HG03354 (cell line): Measurements from ENCODE around the gene ZBTB22.

Source experiments
- ATAC-seq: cut with Tn5 transposase; IDR thresholded peaks from one replicate; pipeline ENCODE4 v1.9.1; 2021; ENCODE audit warnings: mild to moderate bottlenecking; ENCODE audit not compliant: unreplicated experiment, poor library complexity, severe bottlenecking

ZBTB22 gene

DNA sequence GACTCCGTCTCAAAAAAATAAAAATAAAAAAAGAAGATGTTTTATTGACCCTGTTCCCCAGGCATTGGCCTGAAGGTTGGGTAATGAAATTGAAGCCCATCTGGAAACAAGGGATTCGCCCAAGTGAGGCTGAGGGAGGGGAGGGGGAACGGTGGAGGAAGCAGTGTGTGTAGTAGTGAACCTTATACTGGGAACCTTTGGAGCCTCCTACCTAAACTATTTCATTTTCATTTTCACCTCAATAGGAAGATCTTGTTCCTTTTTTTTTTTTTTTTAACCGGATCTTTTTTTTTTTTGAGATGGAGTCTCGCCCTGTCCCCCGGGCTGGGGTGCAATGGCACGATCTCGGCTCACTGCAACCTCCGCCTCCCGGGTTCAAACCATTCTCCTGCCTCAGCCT lies 13.2 kb upstream of the ZBTB22 start:
- no peak for ATAC-seq

DNA sequence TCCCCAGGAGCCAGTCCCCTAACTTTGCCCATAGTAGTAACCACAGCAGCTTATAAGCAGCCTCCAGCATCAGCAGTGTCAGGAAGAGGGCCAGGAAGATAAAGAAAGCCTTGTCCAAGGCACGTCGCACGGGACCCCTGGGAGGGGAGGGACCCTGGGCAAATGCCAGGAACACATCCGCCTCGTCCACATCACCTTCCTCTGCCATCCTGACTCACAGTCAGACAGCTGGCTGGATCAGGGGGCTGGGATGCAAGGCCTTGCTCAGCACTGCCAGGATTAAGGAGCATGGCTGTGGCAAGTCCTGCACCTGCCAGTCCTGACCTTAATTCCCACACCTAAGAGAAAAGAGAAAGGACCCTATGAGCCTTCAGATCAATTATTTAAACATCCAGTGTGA lies 11.5 kb upstream of the ZBTB22 start:
- ATAC-seq = no peak

DNA sequence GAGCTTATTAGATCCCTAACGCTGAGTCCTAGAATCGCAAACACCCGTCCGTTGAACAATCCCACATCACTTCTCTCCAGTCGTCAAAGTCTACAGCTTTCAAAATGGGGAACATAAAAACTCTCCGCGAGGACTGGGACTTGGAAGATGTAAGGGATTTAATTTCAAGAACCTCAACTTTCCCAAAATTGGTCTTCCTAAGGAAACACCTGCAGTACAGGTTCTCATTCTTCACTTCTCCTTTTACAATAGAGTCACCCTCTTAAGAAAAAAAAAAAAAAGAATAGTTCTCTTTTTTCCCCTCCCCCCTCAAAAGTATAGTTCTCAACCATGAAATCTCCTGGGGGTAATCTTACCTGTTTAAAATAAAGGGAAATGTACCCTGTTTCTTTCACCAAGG lies 6.6 kb upstream of the ZBTB22 start:
- no peak for ATAC-seq

DNA sequence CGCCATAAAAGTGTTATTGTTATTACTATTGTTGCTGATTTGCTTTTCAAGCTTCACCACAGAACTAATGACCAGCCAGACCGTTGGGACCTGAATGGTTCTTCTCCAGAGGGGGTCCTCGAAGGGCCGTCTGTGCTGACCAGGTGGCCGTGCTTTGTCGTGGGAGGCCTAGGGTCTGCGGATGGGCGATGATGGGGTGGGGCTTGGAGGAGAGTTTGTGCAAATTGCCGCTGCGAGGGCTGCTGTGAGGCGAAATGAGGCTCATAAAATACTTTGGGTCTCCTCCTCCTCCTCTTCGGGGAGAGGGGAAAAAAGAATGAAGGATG lies 6.0 kb upstream of the ZBTB22 start:
- ATAC-seq = no peak

DNA sequence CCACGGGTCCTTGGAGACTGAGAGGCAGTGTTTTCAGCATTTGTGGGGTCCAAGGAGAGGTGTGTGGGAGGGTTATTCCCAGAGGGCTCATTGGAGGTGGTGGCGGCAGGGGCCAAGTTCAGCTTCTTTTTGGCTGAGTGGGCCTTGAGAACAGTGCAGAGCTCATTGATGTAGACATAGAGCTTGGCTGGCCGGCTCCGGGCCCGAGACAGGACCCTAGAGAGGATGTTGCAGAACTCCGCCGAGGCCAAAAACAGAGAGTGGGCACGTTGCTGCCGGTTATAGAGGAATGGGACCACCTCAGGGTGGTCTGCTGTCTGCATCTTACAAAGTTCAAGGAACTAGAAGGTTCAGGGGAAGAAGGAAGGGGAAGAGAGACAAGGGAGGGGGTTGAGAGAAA lies 3.7 kb upstream of the ZBTB22 start:
- ATAC-seq = no peak

DNA sequence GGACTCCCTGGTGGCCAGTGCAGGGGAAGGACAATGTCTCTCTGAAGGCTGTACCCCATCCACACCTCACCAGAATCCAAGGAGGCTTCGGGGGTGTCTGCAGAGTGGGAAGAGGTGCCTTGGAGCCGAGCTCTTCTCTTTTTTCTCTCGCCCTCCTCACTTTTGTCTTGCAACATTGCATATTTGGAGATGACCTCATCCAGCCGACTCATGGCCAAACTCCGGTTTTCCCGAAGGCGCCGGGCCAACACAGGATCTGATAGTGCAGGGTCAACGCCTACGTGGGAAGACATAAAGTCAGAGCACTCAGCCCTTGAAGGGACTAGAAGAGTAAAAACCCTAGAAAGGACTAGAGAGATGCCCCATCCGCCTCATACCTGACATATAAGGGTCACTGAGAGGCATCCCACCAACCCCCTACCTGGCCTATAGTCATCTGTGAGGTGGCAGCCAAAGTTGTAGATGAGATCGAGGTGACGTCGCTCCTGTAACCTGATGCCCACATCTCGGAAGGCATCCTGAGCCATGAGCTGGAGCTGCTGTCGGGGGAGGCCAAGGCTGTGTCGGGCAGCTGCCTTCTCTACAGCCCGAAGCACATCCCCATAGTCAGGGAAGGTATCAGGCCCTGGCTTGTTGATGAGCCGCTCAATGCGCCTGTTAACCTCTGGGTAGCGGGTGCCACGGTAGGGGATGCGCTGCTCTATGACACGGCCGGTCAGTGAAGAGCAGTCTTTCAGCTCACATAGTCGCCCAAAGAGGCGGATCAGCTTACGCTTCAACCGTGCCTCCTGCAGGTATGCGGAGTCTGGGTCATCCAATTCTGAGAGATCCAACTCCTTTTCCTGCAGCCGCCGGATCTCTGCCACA lies 3.0 kb upstream of the ZBTB22 start:
- no peak for ATAC-seq

DNA sequence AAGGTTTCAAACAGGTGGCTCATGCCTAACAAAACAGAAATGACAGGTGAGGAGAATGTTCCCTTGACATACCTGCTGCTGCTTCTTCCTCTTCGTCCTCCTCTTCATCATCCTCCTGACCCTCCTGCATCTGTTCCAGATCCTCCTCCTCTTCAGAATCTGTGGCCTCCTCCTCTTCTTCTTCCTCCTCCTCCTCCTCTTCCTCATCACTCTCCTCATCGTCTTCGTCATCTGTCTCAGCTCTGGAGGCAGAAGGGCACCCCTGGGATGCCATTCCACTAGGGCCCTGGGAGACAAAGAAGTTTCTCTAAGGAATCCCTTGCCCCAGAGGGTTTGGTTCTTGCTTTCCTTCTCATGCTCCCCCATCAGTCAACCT lies 2.4 kb upstream of the ZBTB22 start:
- no peak for ATAC-seq

DNA sequence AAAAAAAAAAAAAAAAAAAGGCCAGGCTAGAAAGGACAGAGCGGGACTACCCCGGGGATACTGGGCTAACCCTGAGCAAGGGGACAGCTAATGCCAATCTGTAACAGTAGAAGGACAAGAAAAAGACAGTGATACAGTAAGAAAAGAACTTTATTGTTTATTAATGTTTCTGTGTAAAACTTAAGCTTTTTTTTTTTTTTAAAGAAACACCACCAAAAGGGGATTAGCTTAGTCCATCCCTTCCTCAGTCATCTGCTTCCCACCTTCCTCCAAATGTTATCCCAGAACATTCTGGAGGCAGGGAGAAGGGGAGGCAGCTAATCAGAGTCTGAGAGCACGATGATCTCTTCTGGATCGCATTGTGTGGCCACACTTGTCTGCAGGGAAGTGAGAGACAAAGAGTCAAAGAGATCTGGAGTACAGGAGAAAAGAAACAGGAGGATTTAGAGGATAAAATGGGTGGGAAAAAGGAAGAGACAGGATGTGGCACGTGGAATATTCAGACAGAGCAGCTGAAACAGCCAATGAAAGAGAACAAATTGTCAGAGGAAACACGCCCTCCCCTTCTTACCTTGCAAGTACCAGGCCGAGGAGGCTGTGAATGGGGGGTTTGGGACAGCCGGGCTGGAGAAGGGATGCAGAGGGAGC lies 1.0 kb upstream of the ZBTB22 start:
- ATAC-seq = no peak

DNA sequence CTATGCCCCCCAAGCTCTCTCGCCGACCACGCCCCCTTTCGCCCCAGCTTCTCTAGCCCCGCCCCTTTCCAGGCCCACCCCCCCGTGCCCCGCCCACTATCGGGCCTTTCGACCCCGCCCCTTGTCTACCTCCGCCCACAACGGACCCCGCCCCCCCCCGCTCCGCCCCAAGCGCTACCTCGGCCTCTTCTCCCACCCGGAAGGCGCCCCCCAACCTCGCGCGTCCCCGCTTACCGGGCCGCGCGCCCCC lies 200 bp downstream of the ZBTB22 start:
- ATAC-seq = no peak

DNA sequence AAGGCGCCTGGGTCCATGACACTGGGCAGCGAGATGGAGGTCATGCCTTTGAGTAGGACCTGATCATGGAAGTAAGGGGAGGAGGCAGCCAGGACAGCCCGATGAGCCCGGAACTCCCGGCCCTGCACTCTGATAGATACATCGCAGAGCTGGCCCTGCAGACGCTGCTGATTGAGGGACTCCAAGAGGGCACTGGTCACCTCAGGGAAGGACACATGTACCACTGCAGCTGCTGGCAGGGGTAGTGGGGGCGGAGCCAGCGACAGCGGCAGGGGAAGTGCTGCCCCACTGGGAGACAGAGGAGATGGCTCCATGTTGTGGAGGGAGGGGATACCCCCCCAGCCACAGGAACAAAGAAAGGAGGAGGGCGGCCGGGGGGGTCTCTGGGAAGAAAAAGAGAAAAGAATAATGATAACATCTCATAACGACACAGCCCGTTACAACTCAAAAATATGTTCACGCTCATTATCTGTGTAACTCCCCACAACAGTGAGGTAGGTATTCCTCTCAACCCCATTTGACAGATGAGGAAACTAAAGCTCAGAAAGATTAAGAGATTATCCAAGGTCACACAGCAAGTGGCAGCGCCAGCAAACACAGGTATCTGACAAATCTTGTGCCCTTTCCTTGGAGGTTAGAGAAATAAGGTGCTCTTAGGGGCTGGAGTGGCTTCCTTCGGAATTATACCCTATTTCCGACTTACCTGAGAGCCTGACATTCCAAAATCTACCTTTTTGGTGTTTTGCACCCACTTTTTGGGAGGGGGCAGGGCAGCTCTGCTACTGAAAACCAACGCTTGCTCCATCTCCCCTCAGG lies 733 bp downstream of the ZBTB22 start:
- ATAC-seq = no peak

DNA sequence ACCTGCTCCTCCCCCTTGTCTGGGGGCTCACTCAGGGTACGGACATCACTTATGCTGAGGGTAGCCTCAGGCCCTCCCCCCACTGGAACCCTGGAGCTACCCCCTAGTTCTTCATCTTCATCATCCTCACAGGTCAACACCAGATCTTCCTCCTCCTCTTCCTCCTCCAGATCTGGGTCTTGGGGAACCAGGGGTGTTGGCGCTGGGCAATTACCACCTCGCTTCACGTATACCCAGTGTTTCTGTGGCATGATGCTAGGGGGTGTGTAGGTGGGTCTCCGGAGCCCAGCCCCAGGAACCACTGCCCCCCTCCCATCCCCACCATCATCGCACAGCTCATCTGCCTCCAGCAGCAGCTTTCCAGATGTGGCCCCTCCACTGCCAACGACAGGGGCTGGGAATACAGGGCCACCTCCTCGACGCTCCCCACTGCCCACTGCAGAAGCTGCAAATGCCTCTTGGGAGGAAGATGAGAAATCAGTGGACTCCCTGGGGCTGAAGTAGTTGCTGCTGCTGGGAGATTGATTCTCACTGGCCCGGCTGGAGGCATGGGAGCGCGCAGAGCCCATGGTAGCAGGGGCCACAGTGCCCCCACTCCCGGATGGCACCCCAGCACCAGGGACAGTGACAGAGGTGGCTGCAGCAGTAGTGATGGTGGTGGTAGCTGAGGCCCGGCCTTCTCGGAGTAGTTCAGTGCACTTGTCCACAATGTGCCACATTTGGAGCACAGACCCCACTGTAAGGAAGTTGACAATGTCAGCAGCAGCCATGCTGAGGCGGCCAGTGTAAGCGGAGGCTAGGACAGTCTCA lies 1.5 kb downstream of the ZBTB22 start:
- no peak for ATAC-seq

DNA sequence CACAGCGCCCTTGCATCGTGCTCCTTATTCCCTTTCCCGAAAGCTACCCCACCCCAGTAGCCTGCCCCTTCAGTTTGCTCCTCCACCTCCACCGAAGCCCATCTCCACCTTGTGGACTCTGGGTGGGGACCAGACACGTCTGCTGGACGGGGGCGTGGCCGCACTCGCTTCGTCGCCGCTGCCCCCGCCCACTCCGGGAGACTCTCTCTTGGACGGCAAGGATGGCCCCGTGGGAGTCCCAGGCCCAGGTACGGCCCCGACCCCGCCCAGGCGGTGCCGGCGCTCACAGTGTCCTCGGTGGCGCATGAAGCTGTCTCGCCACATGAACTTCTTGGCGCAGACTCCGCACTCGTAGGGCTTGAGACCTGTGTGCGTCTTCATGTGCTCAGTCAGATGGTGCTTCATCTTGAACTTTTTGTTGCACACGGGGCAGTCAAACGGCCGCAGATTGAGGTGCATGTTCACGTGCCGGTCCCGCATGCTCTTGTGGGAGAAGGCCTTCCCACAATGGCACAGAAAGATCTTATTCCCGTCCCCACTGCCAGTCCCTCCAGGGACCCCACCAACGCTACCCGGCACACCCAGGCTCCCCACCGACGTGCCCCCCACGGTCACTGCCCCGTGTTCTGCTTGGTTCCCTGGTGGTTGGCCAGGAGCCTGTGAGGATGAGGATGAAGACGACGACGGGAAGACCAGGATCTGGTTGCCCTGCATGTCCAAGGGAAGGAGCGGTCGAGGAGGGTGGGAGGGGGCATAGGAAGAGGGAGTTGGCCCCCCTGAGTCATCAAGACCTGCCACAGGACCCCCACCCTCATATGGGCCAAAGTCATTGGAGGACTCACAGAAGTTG lies 2.4 kb downstream of the ZBTB22 start:
- no peak for ATAC-seq

DNA sequence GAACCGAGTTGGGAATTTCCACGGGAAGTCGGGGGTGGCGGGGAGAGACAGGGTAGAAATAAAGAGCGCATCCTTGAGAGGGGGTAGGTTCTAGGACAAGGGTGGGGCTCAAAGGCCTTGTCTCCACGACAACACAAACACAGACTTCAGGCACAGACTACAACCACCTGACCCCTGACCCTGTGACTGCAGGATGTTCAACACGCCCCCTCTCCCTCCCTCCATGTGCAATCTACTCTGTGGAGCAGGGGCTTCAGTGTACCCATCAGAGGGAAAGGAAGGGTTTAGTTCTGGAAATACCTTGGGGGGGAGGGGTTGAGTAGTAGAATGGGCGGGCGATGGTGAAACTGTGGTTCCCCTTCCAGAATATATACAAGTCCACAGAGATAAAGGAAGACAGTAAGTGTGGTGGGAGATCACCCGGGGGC lies 3.0 kb downstream of the ZBTB22 start:
- peak; percentile 31 for ATAC-seq

DNA sequence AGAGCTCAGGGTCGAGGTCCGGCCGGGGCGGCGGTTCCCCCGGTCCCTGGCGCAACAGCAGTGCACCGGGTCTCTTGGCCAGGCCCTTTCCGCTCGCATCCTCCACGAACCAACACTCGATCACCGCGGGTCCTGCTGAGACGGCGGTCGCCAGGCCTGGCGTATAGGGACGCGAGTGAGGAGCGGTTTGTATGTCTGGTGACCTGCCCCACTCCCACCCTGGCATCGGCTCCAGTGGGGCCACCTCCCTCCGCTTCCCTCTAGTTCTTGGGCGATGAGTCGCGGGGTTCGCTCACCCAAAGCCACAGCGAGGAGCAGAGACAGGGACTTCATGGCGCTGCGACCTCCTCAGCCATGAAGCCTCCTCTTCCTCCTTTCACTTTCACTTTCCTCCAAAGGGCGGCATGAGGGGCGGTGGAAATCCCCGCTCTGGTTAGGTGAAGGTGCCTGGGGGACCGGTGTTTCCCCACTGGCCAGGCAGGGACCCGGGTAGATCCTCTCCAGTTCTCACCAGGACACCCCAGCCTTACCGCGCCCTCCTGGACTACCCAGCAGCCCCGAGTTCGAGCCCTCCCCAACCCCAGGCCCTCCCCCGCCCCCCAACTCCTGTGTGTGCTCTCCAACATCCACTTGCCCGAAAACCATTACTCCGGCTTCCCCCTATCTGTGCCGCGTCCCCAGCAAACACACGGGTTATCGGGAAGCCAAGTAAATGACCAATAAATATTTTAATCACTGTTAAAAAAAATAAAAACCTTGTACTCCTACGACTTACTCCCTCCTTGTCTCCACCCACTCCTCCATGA lies 3.6 kb downstream of the ZBTB22 start, which contains the start of gene TAPBP:
Gene TAPBP (minus strand): TSS at position 370 of the 806 bp plus-strand sequence. CDS start 37 bp downstream, at position 333.
- ATAC-seq = peak; percentile 46

DNA sequence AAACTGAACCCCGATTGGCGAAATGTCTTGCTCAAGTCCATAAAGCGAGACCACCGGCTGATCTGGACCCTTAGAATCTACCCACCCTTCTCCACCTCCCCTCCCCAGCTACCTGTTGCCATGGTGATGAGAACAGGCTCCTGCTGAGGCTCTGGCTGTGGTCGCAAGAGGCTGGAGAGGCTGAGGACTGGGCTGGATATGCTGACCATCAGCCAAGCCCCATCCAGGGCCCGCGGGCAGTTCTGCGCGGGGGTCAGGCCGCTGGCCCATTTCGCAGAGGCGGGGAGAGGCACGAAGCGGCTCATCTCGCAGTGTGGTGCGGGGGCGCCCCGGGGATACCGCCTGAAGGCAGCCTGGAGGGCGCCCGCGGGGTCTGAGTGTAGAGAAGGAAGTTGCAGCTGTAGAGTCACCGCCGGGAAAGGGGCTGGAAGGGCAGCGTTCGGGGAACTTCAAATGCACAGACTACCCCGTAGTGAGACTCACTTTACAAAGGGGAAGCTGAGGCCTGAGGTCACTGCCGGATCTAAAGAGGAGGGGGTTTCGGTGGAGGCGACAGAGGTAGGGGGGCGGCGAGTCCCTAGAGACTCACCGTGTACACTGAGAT lies 4.3 kb downstream of the ZBTB22 start:
- peak; percentile 1 for ATAC-seq

DNA sequence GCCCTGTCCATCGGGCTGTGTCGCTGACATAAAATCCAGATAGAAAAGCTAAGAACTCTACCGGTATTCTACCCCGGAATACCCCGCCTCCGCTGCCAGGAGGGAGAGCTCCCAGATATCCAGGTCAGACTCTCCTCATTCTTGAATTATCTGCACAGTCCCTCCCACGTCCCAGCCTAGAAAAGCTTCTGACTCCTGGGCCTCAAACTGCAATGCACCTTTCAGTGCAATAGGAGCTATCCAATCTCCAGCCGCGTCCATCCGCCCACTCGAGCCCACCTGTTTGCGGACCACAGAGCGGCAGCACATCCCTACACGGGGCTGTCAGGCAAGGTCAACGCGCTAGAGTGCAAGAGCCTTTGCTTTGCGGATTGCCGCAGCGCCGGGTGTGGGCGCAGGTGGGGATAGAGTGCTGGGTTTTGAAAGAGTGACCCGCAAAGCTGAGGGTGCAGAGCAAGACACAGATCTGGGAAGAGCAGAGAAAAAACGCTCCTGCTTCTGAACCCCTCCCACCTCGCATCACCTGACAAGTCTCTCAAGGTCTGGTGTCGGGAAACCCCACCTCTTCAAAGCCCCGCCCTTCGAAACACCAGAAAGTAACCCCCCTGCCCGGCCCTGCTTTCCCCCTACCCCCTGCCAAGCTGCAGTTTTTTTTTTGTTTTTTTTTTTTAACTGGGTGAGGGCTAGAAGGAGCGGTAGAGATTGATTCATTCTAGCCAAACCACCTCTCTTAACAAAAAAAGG lies 5.0 kb downstream of the ZBTB22 start:
- peak; percentile 35 for ATAC-seq

DNA sequence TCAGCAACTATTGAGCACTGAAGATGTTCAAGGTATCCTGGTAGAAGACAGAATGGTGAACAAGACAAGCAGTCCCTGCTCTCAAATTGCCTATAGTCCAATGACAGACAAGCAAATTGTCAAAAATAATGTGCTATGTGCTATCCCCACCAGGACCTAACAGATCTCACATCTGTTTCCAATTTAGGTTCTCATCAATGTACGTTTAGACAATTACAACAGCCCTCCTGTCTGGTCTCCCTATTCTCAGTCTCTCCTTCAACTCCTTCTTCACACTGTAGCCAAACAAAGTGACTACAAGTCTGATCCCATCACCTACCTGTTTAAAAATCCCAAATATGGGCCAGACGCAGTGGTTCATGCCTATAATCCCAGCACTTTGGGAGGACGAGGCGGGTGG lies 11.2 kb downstream of the ZBTB22 start:
- no peak for ATAC-seq
